Stomach (tissue), 9 donors: Measurements from ENCODE around the gene SAP30. TPM values are rescaled to one million over a fixed set of nuclear protein-coding genes. Genes with fewer than 3 reads are reported as not detected.

ENCODE experiments used
- DNase-seq, 2 donors: peaks; one replicate each; pipeline versions ENCODE4 v3.0.0 to v3.0.0-alpha.2; 2013 to 2019
- H3K27ac ChIP-seq, 5 donors: fragments of 200-600 bp in 4 of 5; sonication (generic) in 4 of 5; one replicate each; pipeline ENCODE4 v1.5.1; 2013 to 2019; ENCODE audit warnings: mild to moderate bottlenecking in 1 of 5, moderate library complexity in 1 of 5
- H3K27me3 ChIP-seq, 3 donors: fragments of 200-600 bp; sonication (generic); one replicate each; pipeline ENCODE4 v1.5.1; 2017 to 2019; ENCODE audit warnings: mixed run types in 1 of 3
- H3K36me3 ChIP-seq, 4 donors: fragments of 200-600 bp; sonication (generic); 1 replicate in 3 of 4; 2 replicates in 1 of 4; pipeline ENCODE4 v1.5.1; 2016 to 2019
- H3K4me1 ChIP-seq, 4 donors: fragments of 200-600 bp; sonication (generic); one replicate each; pipeline ENCODE4 v1.5.1; 2016 to 2019
- H3K4me3 ChIP-seq, 4 donors: fragments of 200-600 bp; sonication (generic) in 3 of 4; one replicate each; pipeline ENCODE4 v1.5.1; 2016 to 2019; ENCODE audit warnings: mild to moderate bottlenecking in 1 of 4
- H3K9me3 ChIP-seq, 4 donors: fragments of 200-600 bp; sonication (generic); one replicate each; pipeline ENCODE4 v1.5.1; 2016 to 2019
- CTCF ChIP-seq, 7 experiments: fragments of 450-650 bp in 4 of 7; fragments of 200-600 bp in 3 of 7; sonication (generic) in 3 of 7; IDR thresholded peaks; one replicate each; pipeline ENCODE4 v1.5.1; 2016 to 2019; ENCODE audit warnings: antibody characterized with exemption in 7 of 7, control low read depth in 2 of 7, mild to moderate bottlenecking in 1 of 7
- EP300 ChIP-seq: sonication (generic); formaldehyde crosslinking; IDR thresholded peaks from one replicate; pipeline ENCODE4 v1.6.1; 2017; ENCODE audit warnings: antibody characterized with exemption
- POLR2A ChIP-seq, 4 donors: fragments of 450-650 bp; IDR thresholded peaks; one replicate each; pipeline ENCODE4 v1.6.1; 2016; ENCODE audit warnings: antibody characterized with exemption in 4 of 4, control low read depth in 2 of 4, mild to moderate bottlenecking in 1 of 4, moderate library complexity in 1 of 4
- POLR2AphosphoS5 ChIP-seq, 3 donors: sonication (generic); formaldehyde crosslinking; IDR thresholded peaks; one replicate each; pipeline ENCODE4 v1.6.1; 2016; ENCODE audit warnings: antibody characterized with exemption in 3 of 3
- WGBS, 5 donors: extraction: QIAGEN DNeasy Blood & Tissue Kit in 3 of 5; methylation state at CpG; one replicate each; pipeline versions ENCODE4 v1.1.5 to v1.1.7; 2013 to 2018; 5-methylcytosine and 5-hydroxymethylcytosine counted together
- intact Hi-C: fragments of 100-400 bp; cut with DNase I; formaldehyde crosslinking; loops from one replicate; pipeline ENCODE4 v1.15.1; 2023; ENCODE audit warnings: low total_unique reads
- polyA plus RNA-seq, 3 donors: library from polyadenylated mRNA; stranded (reverse); fragments of 200-250 nt; gene quantifications; one replicate each; pipeline ENCODE4 v1.2.3, GENCODE V29; 2013
- total RNA-seq, 5 donors: library from RNA; depleted of rRNA; stranded (reverse); fragments of >200 nt; gene quantifications; one replicate each; pipeline versions ENCODE4 v1.1.0 to v1.2.3, GENCODE V29; 2014 to 2016
- donor health status: healthy with polysubstance abuse.
- donor health status: Bipolar disorder and iron deficiency.
- donor health status: healthy.

The SAP30 gene
- total and polyA plus RNA-seq, 8 donors = 3.1 to 24.0 (median 9.3) TPM

- WGBS, 5 donors = 69 to 87% (median 76%) methylated on average over 2 of the region's 2 CpGs
Measured at GRCh38 chr4:173330590-173330989, 40.2 kb upstream of the SAP30 start.

GRCh38 chr4:173332021-173332487, 38.7 kb upstream of the SAP30 start:
- TF ChIP-seq CTCF (IDR thresholded peaks at IDR 0.05) (no peak), POLR2A (IDR thresholded peaks at IDR 0.05) (no peak), EP300 (no peak), POLR2AphosphoS5 (IDR thresholded peaks at IDR 0.05) (no peak)
- H3K27me3 ChIP-seq = no peaks in the 10 kb centered on the region
- H3K4me1 ChIP-seq = peaks cover 15 to 45% (median 33%) of the 10 kb centered on the region in 4 donors
- intact Hi-C loops = no loop called here
- WGBS, 5 donors = 31 to 41% (median 35%) methylated on average over 6 of the region's 6 CpGs
- H3K27ac ChIP-seq = peak overlapping the region in 4 of 5 donors; percentile 95 to 98 (median 98)
- peak in 1 of 2 donors; percentile 16 for DNase-seq
- peak overlapping the region; percentile 73 to 96 (median 88) for H3K4me3 ChIP-seq
- peaks cover 4 to 49% (median 43%) of the 10 kb centered on the region in 4 donors for H3K36me3 ChIP-seq
- H3K9me3 ChIP-seq = no peaks in the 10 kb centered on the region

More at GRCh38 chr4:173330590-173330989, 40.2 kb upstream of the SAP30 start:
- peaks cover 4 to 58% (median 50%) of the 10 kb centered on the region in 4 donors for H3K36me3 ChIP-seq
- intact Hi-C loops = no loop called here
- no peaks in the 10 kb centered on the region for H3K27me3 ChIP-seq
- H3K4me3 ChIP-seq = no peak overlapping the region
- TF ChIP-seq CTCF (IDR thresholded peaks at IDR 0.05) (no peak), POLR2AphosphoS5 (IDR thresholded peaks at IDR 0.05) (no peak), EP300 (no peak), POLR2A (IDR thresholded peaks at IDR 0.05) (no peak)
- peaks cover 15 to 41% (median 32%) of the 10 kb centered on the region in 4 donors for H3K4me1 ChIP-seq
- H3K9me3 ChIP-seq = no peaks in the 10 kb centered on the region
- peak overlapping the region in 1 of 5 donors; percentile 27 for H3K27ac ChIP-seq
- DNase-seq = no peak

DNA sequence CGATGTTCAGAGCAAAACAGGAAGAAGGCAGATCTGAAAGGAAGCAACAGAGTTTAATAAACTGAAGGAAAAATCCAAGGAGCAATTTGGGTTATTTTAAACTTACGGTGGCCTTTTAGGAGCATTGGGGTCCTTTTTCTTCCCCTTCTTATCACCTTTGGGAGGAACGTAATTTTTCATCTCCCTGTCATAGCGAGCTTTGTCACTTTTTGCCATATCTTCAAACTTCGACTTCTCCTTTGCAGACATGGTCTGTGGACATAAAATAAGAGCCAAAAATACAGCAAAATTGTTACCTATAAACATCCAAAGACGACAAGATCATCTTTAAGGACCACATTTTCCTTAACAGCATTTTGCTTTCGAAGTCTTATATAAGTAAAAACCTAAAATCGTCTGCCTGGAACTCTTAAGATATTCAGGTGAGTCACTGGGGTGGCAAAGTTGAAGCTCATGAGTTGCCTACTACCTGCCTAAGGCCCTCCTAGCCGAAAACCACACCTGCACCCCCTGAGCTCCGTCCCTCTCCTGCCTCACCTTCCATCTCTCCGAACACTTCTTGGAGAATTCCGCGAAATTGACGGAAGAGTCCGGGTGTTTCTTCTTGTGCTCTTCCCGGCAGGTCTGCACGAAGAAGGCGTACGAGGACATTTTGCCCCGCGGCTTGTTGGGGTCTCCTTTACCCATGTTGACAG, 37.6 kb upstream of the SAP30 start:
- H3K27ac ChIP-seq = peak overlapping the region; percentile 95 to 100 (median 98)
- no peaks in the 10 kb centered on the region for H3K27me3 ChIP-seq
- H3K4me3 ChIP-seq = peak overlapping the region; percentile 73 to 96 (median 88)
- no peak for DNase-seq
- 2 to 6% (median 4%) methylated on average over 21 of the region's 21 CpGs for WGBS, 5 donors
- no peaks in the 10 kb centered on the region for H3K9me3 ChIP-seq
- peaks cover 15 to 45% (median 33%) of the 10 kb centered on the region in 4 donors for H3K4me1 ChIP-seq
- peaks cover 4 to 41% (median 36%) of the 10 kb centered on the region in 4 donors for H3K36me3 ChIP-seq
- TF ChIP-seq POLR2AphosphoS5 (IDR thresholded peaks at IDR 0.05) (no peak), CTCF (IDR thresholded peaks at IDR 0.05) (no peak), EP300 (no peak), POLR2A (IDR thresholded peaks at IDR 0.05) (no peak)
- intact Hi-C loops = no loop called here

GRCh38 chr4:173333658-173334084, 37.1 kb upstream of the SAP30 start:
- Histone ChIP-seq H3K9me3 (no peaks in the 10 kb centered on the region), H3K4me3 (peak overlapping the region; percentile 73 to 96 (median 88)), H3K27ac (peak overlapping the region; percentile 95 to 100 (median 98)), H3K27me3 (no peaks in the 10 kb centered on the region), H3K4me1 (peaks cover 15 to 45% (median 33%) of the 10 kb centered on the region in 4 donors), H3K36me3 (peaks cover 4 to 36% (median 30%) of the 10 kb centered on the region in 4 donors)
- 0 to 1% (median 0%) methylated on average over 4 to 52 of the region's 53 CpGs for WGBS, 5 donors
- TF ChIP-seq POLR2A (IDR thresholded peaks at IDR 0.05) (no peak), EP300 (no peak), POLR2AphosphoS5 (IDR thresholded peaks at IDR 0.05) (no peak), CTCF (IDR thresholded peaks at IDR 0.05) (no peak)
- intact Hi-C loops = no loop called here
- DNase-seq = peak; percentile 55 to 89
